H9 (cell line): ENCODE results near the gene A1BG. TPM values are rescaled to one million over a fixed set of nuclear protein-coding genes. Genes with fewer than 3 reads are reported as not detected.

Source experiments
- DNase-seq: peaks from one replicate; pipeline ENCODE4 v3.0.0-alpha.2; 2017
- H2AFZ ChIP-seq: one replicate; pipeline ENCODE4 v1.6.1; 2013; ENCODE audit warnings: mild to moderate bottlenecking, low read length, control low read depth, moderate library complexity
- H2AK5ac ChIP-seq: 2 replicates; pipeline ENCODE4 v1.6.1; 2013; ENCODE audit warnings: low read length, control low read depth, mixed read lengths; ENCODE audit not compliant: insufficient read length
- H2BK120ac ChIP-seq: one replicate; pipeline ENCODE4 v1.6.1; 2013; ENCODE audit warnings: low read depth, mild to moderate bottlenecking, low read length, control low read depth, inconsistent platforms; ENCODE audit not compliant: poor library complexity, severe bottlenecking
- H2BK12ac ChIP-seq: 2 replicates; pipeline ENCODE4 v1.6.1; 2013; ENCODE audit warnings: low read length, control low read depth, mixed read lengths, low read depth; ENCODE audit not compliant: insufficient read length
- H2BK15ac ChIP-seq: 2 replicates; pipeline ENCODE4 v1.6.1; 2013; ENCODE audit warnings: low read depth, low read length, control low read depth
- H2BK20ac ChIP-seq: one replicate; pipeline ENCODE4 v1.6.1; 2013; ENCODE audit warnings: low read depth, mild to moderate bottlenecking, low read length, control low read depth, inconsistent platforms; ENCODE audit not compliant: poor library complexity, severe bottlenecking
- H2BK5ac ChIP-seq: 2 replicates; pipeline ENCODE4 v1.6.1; 2013; ENCODE audit warnings: low read length, control low read depth, mixed read lengths; ENCODE audit not compliant: insufficient read length
- H3K14ac ChIP-seq: 2 replicates; pipeline ENCODE4 v1.6.1; 2013; ENCODE audit warnings: low read length, control low read depth; ENCODE audit not compliant: insufficient read depth
- H3K18ac ChIP-seq: 2 replicates; pipeline ENCODE4 v1.6.1; 2013; ENCODE audit warnings: low read depth, mild to moderate bottlenecking, mixed read lengths, low read length, control low read depth; ENCODE audit not compliant: insufficient read length
- H3K23ac ChIP-seq: 2 replicates; pipeline ENCODE4 v1.6.1; 2013; ENCODE audit warnings: low read length, control low read depth, mixed read lengths, low read depth; ENCODE audit not compliant: insufficient read length
- H3K23me2 ChIP-seq: 2 replicates; pipeline ENCODE4 v1.6.1; 2013; ENCODE audit warnings: low read depth, mild to moderate bottlenecking, mixed read lengths, low read length, control low read depth; ENCODE audit not compliant: insufficient read length, poor library complexity, severe bottlenecking
- H3K27ac ChIP-seq: 2 replicates; pipeline ENCODE4 v1.5.1; 2013; ENCODE audit warnings: low read length, control low read depth, mixed read lengths, low read depth; ENCODE audit not compliant: insufficient read length
- H3K27me3 ChIP-seq: 2 replicates; pipeline ENCODE4 v1.6.1; 2013; ENCODE audit warnings: low read length, control low read depth, inconsistent platforms; ENCODE audit not compliant: insufficient read depth
- H3K4ac ChIP-seq: 2 replicates; pipeline ENCODE4 v1.6.1; 2013; ENCODE audit warnings: low read depth, mild to moderate bottlenecking, control low read depth, inconsistent platforms, low read length, moderate library complexity
- H3K4me1 ChIP-seq: 2 replicates; pipeline ENCODE4 v1.6.1; 2013; ENCODE audit warnings: low read length, control low read depth, inconsistent platforms; ENCODE audit not compliant: insufficient read depth
- H3K4me2 ChIP-seq: 2 replicates; pipeline ENCODE4 v1.6.1; 2013; ENCODE audit warnings: low read length, control low read depth, mixed read lengths; ENCODE audit not compliant: insufficient read length, insufficient read depth
- H3K56ac ChIP-seq: 2 replicates; pipeline ENCODE4 v1.6.1; 2013; ENCODE audit warnings: low read depth, mild to moderate bottlenecking, mixed read lengths, low read length, control low read depth; ENCODE audit not compliant: insufficient read length
- H3K79me1 ChIP-seq: 2 replicates; pipeline ENCODE4 v1.6.1; 2013; ENCODE audit warnings: low read depth, mild to moderate bottlenecking, moderate library complexity, low read length, control low read depth, inconsistent platforms; ENCODE audit not compliant: insufficient read depth, poor library complexity, severe bottlenecking
- H3K79me2 ChIP-seq: 2 replicates; pipeline ENCODE4 v1.6.1; 2013; ENCODE audit warnings: low read length, control low read depth, inconsistent platforms; ENCODE audit not compliant: insufficient read depth
- H3K9ac ChIP-seq: 2 replicates; pipeline ENCODE4 v1.6.1; 2013; ENCODE audit warnings: low read length, control low read depth, mixed read lengths; ENCODE audit not compliant: insufficient read length; ENCODE audit errors: extremely low read depth
- H3K9me3 ChIP-seq: one replicate; pipeline ENCODE4 v1.6.1; 2013; ENCODE audit warnings: low read depth, low read length, inconsistent platforms; ENCODE audit not compliant: control insufficient read depth
- H3T11ph ChIP-seq: one replicate; pipeline ENCODE4 v1.6.1; 2013; ENCODE audit warnings: mild to moderate bottlenecking, low read length, control low read depth, inconsistent platforms
- H4K20me1 ChIP-seq: one replicate; pipeline ENCODE4 v1.6.1; 2013; ENCODE audit not compliant: control insufficient read depth, insufficient read length, insufficient read depth
- H4K5ac ChIP-seq: 2 replicates; pipeline ENCODE4 v1.6.1; 2013; ENCODE audit warnings: low read depth, mild to moderate bottlenecking, mixed read lengths, low read length, control low read depth; ENCODE audit not compliant: insufficient read length
- H4K8ac ChIP-seq: replicated peaks from 2 replicates; pipeline ENCODE4 v1.6.1; 2013; ENCODE audit warnings: low read length, control low read depth, mixed read lengths, low read depth; ENCODE audit not compliant: insufficient read length
- H4K91ac ChIP-seq: 2 replicates; pipeline ENCODE4 v1.6.1; 2013; ENCODE audit warnings: low read depth, mild to moderate bottlenecking, moderate library complexity, mixed read lengths, low read length, control low read depth; ENCODE audit not compliant: insufficient read length
- H3K27ac Mint-ChIP-seq, 3 experiments: 2 replicates in 2 of 3; 3 replicates in 1 of 3; pipeline ENCODE4 v1.8.0; 2020 to 2021; ENCODE audit warnings: mixed read lengths in 3 of 3, mild to moderate bottlenecking in 1 of 3, moderate library complexity in 1 of 3
- H3K27me3 Mint-ChIP-seq: 2 replicates; pipeline ENCODE4 v1.8.0; 2021; ENCODE audit warnings: low read depth, mild to moderate bottlenecking, moderate library complexity, mixed read lengths
- H3K36me3 Mint-ChIP-seq, 3 experiments: 2 replicates in 2 of 3; 3 replicates in 1 of 3; pipeline ENCODE4 v1.8.0; 2020 to 2021; ENCODE audit warnings: low read depth in 3 of 3, mixed read lengths in 3 of 3; ENCODE audit not compliant: insufficient read depth in 1 of 3
- H3K4me1 Mint-ChIP-seq, 2 experiments: 2 replicates each; pipeline ENCODE4 v1.8.0; 2020; ENCODE audit warnings: mixed read lengths in 2 of 2
- H3K4me3 Mint-ChIP-seq, 2 experiments: 2 replicates in 1 of 2; 3 replicates in 1 of 2; pipeline ENCODE4 v1.8.0; 2020 to 2021; ENCODE audit warnings: mild to moderate bottlenecking in 2 of 2, mixed read lengths in 2 of 2, moderate library complexity in 1 of 2
- H3K9me3 Mint-ChIP-seq, 2 experiments: 2 replicates in 1 of 2; 3 replicates in 1 of 2; pipeline ENCODE4 v1.8.0; 2020; ENCODE audit warnings: mild to moderate bottlenecking in 2 of 2, mixed read lengths in 2 of 2, moderate library complexity in 1 of 2
- WGBS: extraction: QIAGEN DNeasy Blood & Tissue Kit; methylation state at CpG from one replicate; pipeline ENCODE4 v1.1.7; 2013; ENCODE audit warnings: missing lambda C conversion rate, low lambda C conversion rate, mixed read lengths; ENCODE audit not compliant: insufficient read length; ENCODE audit errors: extremely low coverage; 5-methylcytosine and 5-hydroxymethylcytosine counted together
- total RNA-seq: library from RNA; stranded (reverse); gene quantifications from 2 replicates; pipeline ENCODE4 v1.2.1, GENCODE V29; 2021
- TF ChIP-seq, protein P1 (sequence below): fragments of 200-600 bp; sonication (generic); conservative IDR thresholded peaks from 3 replicates; pipeline ENCODE4 v1.8.0; 2021; ENCODE audit warnings: antibody characterized with exemption, mild to moderate bottlenecking

The A1BG gene
- total RNA-seq, 1 experiment from 2014 or later = 17.4 TPM

DNA sequence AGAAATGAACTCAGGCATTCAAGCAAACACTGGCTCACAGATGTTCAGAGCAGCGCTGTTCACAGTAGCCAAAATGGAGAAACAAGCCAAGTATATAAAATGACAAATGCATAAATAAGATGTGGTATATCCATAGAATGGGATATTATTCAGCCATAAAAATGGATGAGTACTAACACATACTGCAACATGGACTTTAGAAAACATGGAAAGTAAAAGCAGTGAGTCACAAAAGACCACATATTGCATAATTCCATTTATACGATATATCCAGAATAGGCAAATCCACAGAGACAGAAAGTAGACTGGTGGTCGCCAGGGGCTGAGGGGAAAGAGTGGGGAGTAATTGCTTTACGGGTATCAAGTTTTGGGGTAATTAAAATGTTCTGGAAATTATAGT is 20.9 kb upstream of the A1BG start:
- Mint-ChIP-seq H3K27ac (no peak overlapping the region), H3K4me1 (no peaks in the 10 kb centered on the region), H3K9me3 (no peaks in the 10 kb centered on the region), H3K4me3 (no peak overlapping the region), H3K36me3 (peaks cover 0 to 3% (median 0%) of the 10 kb centered on the region in 3 experiments; a peak in 1 of 7 replicates), H3K27me3 (no peaks in the 10 kb centered on the region)
- Histone ChIP-seq H2AK5ac (no peak overlapping the region), H2BK20ac (no peak overlapping the region), H4K8ac (no peak overlapping the region), H4K20me1 (no peaks in the 10 kb centered on the region), H3K9ac (no peak overlapping the region), H3K23ac (no peak overlapping the region), H3K9me3 (no peaks in the 10 kb centered on the region), H2AFZ (no peak overlapping the region), H2BK120ac (no peak overlapping the region), H3K27me3 (no peaks in the 10 kb centered on the region), H4K5ac (no peak overlapping the region), H3K14ac (no peak overlapping the region), H2BK15ac (no peak overlapping the region), H3K4me1 (no peaks in the 10 kb centered on the region), H4K91ac (no peak overlapping the region), H3K4me2 (no peak overlapping the region), H3K23me2 (no peaks in the 10 kb centered on the region), H3T11ph (no peak overlapping the region), H3K18ac (no peak overlapping the region), H2BK5ac (no peak overlapping the region), H2BK12ac (no peak overlapping the region), H3K79me1 (no peaks in the 10 kb centered on the region), H3K27ac (no peak overlapping the region), H3K79me2 (no peaks in the 10 kb centered on the region), H3K4ac (no peak overlapping the region), H3K56ac (no peak overlapping the region)
- TF ChIP-seq, protein P1, sequence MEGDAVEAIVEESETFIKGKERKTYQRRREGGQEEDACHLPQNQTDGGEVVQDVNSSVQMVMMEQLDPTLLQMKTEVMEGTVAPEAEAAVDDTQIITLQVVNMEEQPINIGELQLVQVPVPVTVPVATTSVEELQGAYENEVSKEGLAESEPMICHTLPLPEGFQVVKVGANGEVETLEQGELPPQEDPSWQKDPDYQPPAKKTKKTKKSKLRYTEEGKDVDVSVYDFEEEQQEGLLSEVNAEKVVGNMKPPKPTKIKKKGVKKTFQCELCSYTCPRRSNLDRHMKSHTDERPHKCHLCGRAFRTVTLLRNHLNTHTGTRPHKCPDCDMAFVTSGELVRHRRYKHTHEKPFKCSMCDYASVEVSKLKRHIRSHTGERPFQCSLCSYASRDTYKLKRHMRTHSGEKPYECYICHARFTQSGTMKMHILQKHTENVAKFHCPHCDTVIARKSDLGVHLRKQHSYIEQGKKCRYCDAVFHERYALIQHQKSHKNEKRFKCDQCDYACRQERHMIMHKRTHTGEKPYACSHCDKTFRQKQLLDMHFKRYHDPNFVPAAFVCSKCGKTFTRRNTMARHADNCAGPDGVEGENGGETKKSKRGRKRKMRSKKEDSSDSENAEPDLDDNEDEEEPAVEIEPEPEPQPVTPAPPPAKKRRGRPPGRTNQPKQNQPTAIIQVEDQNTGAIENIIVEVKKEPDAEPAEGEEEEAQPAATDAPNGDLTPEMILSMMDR = no peak
- WGBS = no CpG with 5 or more reads among the region's 4 CpGs
- DNase-seq = no peak
